GM12872 (cell line): ENCODE data around the gene SEMA6A.

Experiments used
- CTCF ChIP-seq: IDR thresholded peaks from 3 replicates; pipeline ENCODE4 v1.5.1; 2011; ENCODE audit warnings: low read depth, mild to moderate bottlenecking, low read length, moderate library complexity; ENCODE audit not compliant: insufficient read depth

Gene SEMA6A

DNA sequence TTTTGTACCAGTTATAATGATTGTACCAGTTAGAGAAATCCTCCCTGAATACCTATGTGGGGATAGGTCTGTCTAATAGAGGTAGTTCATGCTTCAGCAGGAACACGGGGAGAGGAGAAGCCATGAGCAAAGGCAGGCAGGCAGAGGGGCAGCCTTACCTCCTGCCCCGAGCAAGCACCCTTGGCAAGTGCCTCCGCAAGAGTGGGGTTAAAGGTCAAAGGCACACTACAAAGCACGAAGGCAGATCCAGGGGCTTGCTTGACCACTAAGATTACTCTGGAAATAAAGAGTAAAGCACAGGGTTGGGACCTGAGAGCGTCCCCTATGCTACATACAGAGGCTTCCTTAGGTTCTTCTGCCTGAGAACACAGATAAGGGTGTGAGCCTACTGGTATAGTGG lies 100.9 kb downstream of the SEMA6A start:
- TF ChIP-seq CTCF = no peak

GRCh38 chr5:116472274-116472673 lies 102.3 kb downstream of the SEMA6A start:
- no peak for TF ChIP-seq CTCF

DNA sequence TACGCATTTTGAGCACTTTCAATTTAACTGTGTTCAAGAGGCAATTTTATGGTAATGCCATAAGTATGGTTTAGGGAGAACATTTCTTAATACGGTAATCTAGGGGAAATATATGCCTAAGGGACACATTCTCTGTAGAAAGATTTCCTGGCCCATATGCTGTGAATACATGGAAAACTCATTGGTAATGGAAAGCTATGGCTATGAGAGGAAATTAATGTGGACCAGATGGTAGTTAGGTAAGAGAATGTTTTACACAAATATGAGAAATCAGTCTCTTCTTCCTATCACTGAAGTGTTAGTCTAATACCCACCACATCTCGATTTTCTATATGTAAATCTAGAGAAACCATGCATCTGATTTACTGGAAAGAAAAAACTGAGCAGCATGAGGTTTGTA lies 105.0 kb downstream of the SEMA6A start:
- no peak for TF ChIP-seq CTCF

- TF ChIP-seq CTCF = no peak
Observed at GRCh38 chr5:116468583-116468982, 106.0 kb downstream of the SEMA6A start.

- no peak for TF ChIP-seq CTCF
Observed at GRCh38 chr5:116467465-116467843, 107.2 kb downstream of the SEMA6A start.

GRCh38 chr5:116466727-116467464 lies 107.7 kb downstream of the SEMA6A start:
- no peak for TF ChIP-seq CTCF

GRCh38 chr5:116465411-116465810 lies 109.2 kb downstream of the SEMA6A start:
- no peak for TF ChIP-seq CTCF
